Posterior cingulate gyrus (tissue), 11 donors: ENCODE data around the gene HCK.
A peak's percentile ranks its signal among the peaks of the same experiment; 100 is the strongest.
"Not testable (repeated sequence)": the region's sequence is repeated elsewhere in the genome, so short reads cannot be mapped to it uniquely, and the experiment has no call there.

Experiments used
- DNase-seq, 10 donors: peaks; one replicate each; pipeline versions ENCODE4 v3.0.0 to v3.0.0-alpha.2; 2020 to 2021; ENCODE audit warnings: mixed read lengths in 3 of 10
- intact Hi-C: fragments of 100-400 bp; cut with DNase I; formaldehyde crosslinking; loops from one replicate; pipeline ENCODE4 v1.15.1; 2023

HCK gene

GRCh38 chr20:32121908-32122307 lies 69.9 kb downstream of the HCK start:
- DNase-seq, intact Hi-C loops: not testable (repeated sequence)

GRCh38 chr20:32123088-32123487 lies 71.0 kb downstream of the HCK start:
- intact Hi-C loops: no loop called here
- no peak for DNase-seq

- intact Hi-C loops: no loop called here
- no peak for DNase-seq
These were observed 72.9 kb downstream of the HCK start for GRCh38 chr20:32124916-32125454.

- intact Hi-C loops: no loop called here
These were observed 73.5 kb downstream of the HCK start for GRCh38 chr20:32125506-32125905.

GRCh38 chr20:32126919-32127318 lies 74.9 kb downstream of the HCK start:
- intact Hi-C loops: no loop called here
- no peak for DNase-seq

More at GRCh38 chr20:32125506-32125905, 73.5 kb downstream of the HCK start:
- no peak for DNase-seq

GRCh38 chr20:32127347-32127746 lies 75.3 kb downstream of the HCK start:
- DNase-seq: no peak
- intact Hi-C loops: no loop called here

- no peak for DNase-seq
- intact Hi-C loops: no loop called here
These were observed 76.1 kb downstream of the HCK start for GRCh38 chr20:32128167-32128566.

GRCh38 chr20:32129863-32130262 lies 77.8 kb downstream of the HCK start:
- intact Hi-C loops: no loop called here
- no peak for DNase-seq

- DNase-seq: no peak
These were observed 78.3 kb downstream of the HCK start for GRCh38 chr20:32130352-32130751.

GRCh38 chr20:32130965-32131364 lies 78.9 kb downstream of the HCK start:
- intact Hi-C loops: no loop called here

More at GRCh38 chr20:32130352-32130751, 78.3 kb downstream of the HCK start:
- intact Hi-C loops: no loop called here

GRCh38 chr20:32132911-32133549 lies 81.0 kb downstream of the HCK start:
- intact Hi-C loops: no loop called here
- no peak for DNase-seq

More at GRCh38 chr20:32130965-32131364, 78.9 kb downstream of the HCK start:
- DNase-seq: no peak

GRCh38 chr20:32134026-32134425 lies 82.0 kb downstream of the HCK start:
- DNase-seq: peak in 1 of 10 donors; percentile 56
- intact Hi-C loops: no loop called here

GRCh38 chr20:32135983-32136515 lies 84.0 kb downstream of the HCK start:
- no peak for DNase-seq
- intact Hi-C loops: no loop called here

- intact Hi-C loops: no loop called here
- DNase-seq: peak in 1 of 10 donors; percentile 52
These were observed 86.9 kb downstream of the HCK start for GRCh38 chr20:32138921-32139320.

GRCh38 chr20:32139947-32140346 lies 87.9 kb downstream of the HCK start:
- intact Hi-C loops: no loop called here

GRCh38 chr20:32140603-32141002 lies 88.6 kb downstream of the HCK start:
- intact Hi-C loops: no loop called here
- peak in 1 of 10 donors; percentile 40 for DNase-seq

More at GRCh38 chr20:32139947-32140346, 87.9 kb downstream of the HCK start:
- no peak for DNase-seq

GRCh38 chr20:32141465-32141980 lies 89.5 kb downstream of the HCK start:
- intact Hi-C loops: no loop called here
- DNase-seq: peak in 1 of 10 donors; percentile 70

- intact Hi-C loops: no loop called here
These were observed 90.0 kb downstream of the HCK start for GRCh38 chr20:32142088-32142487.

GRCh38 chr20:32142991-32143390 lies 90.9 kb downstream of the HCK start:
- intact Hi-C loops: no loop called here
- DNase-seq: peak in 2 of 10 donors; percentile 46 to 57

More at GRCh38 chr20:32142088-32142487, 90.0 kb downstream of the HCK start:
- peak in 1 of 10 donors; percentile 10 for DNase-seq

GRCh38 chr20:32144898-32145662 lies 93.0 kb downstream of the HCK start:
- intact Hi-C loops: no loop called here
- DNase-seq: no peak

- intact Hi-C loops: no loop called here
- no peak for DNase-seq
These were observed 97.6 kb downstream of the HCK start for GRCh38 chr20:32149566-32150170.
